ENCODE measurements around the gene PSD. TPM values are rescaled to one million over a fixed set of nuclear protein-coding genes. Genes with fewer than 3 reads are reported as not detected.

The PSD gene
- total and polyA plus RNA-seq, 9 of the 15 experiments (the other 6 are each of a cell fraction or from before 2014, with no cell fraction given), result 0.11 to 1.7 (median 0.54) TPM; not detected in 2

- TF ChIP-seq CHAMP1 (IDR thresholded peaks at IDR 0.05) (no peak), CREB3L1 (IDR thresholded peaks at IDR 0.05; ENCODE audit: borderline replicate concordance, low read depth) (0 out of 2 replicates have a peak, but pooled peaks have one; percentile 46), BHLHE40 (IDR thresholded peaks at IDR 0.05; ENCODE audit: low read length) (peak; percentile 59; the same call in 1 of the 2 replicates), TCF3 (CRISPR knock-in tag; IDR thresholded peaks at IDR 0.05) (no peak; the same call in 1 of the 2 replicates), KLF6 (CRISPR knock-in tag; IDR thresholded peaks at IDR 0.05; ENCODE audit: borderline replicate concordance) (no peak), FOS (IDR thresholded peaks at IDR 0.05; ENCODE audit: extremely low read depth, insufficient read length) (no peak), CTCF (IDR thresholded peaks at IDR 0.05 in 2 of 3, conservative IDR thresholded peaks at IDR 0.05 in 1 of 3; ENCODE audit: insufficient read depth in 2 of 3, low read depth in 1 of 3, low read length in 3 of 3) (no peak), VEZF1 (CRISPR knock-in tag; IDR thresholded peaks at IDR 0.05) (peak; percentile 79), HDAC6 (IDR thresholded peaks at IDR 0.05; ENCODE audit: low read depth, low read length) (no peak), XRCC3 (IDR thresholded peaks at IDR 0.05) (no peak), ZNF395 (CRISPR knock-in tag; IDR thresholded peaks at IDR 0.05) (peak; percentile 91), ZNF830 (CRISPR knock-in tag; IDR thresholded peaks at IDR 0.05) (no peak), GABPB1 (CRISPR knock-in tag; IDR thresholded peaks at IDR 0.05) (no peak), ZNF696 (CRISPR knock-in tag; conservative IDR thresholded peaks at IDR 0.05) (no peak), POLR3G (IDR thresholded peaks at IDR 0.05; ENCODE audit: extremely low read depth, insufficient read length, insufficient replicate concordance) (no peak), PTTG1 (tag; IDR thresholded peaks at IDR 0.05; ENCODE audit: low read depth) (no peak), ZC3H11A (IDR thresholded peaks at IDR 0.05; ENCODE audit: low read depth, low read length) (no peak), ZNF282 (CRISPR knock-in tag; IDR thresholded peaks at IDR 0.05) (no peak), SRF (CRISPR knock-in tag; IDR thresholded peaks at IDR 0.05) (no peak)
These were observed 32.0 kb upstream of the PSD start (continued) for GRCh38 chr10:102450374-102451104.
